Osteoblast (primary cell): ENCODE data around the gene MYO3B. TPM values are rescaled to one million over a fixed set of nuclear protein-coding genes. Genes with fewer than 3 reads are reported as not detected.

Experiments used
- DNase-seq: peaks from one replicate; pipeline ENCODE4 v3.0.0; 2011; ENCODE audit warnings: low spot score, mixed read lengths; ENCODE audit not compliant: insufficient read length; ENCODE audit errors: missing footprints
- H2AFZ ChIP-seq: 2 replicates; pipeline ENCODE4 v1.6.0; 2011; ENCODE audit warnings: mild to moderate bottlenecking, low read length
- H3K27ac ChIP-seq: 2 replicates; pipeline ENCODE4 v1.5.1; 2011; ENCODE audit warnings: mild to moderate bottlenecking, low read depth, low read length, moderate library complexity
- H3K27me3 ChIP-seq: 2 replicates; pipeline ENCODE4 v1.6.0; 2012; ENCODE audit warnings: mild to moderate bottlenecking, control low read depth, inconsistent platforms, low read length, moderate library complexity; ENCODE audit not compliant: insufficient read depth
- H3K36me3 ChIP-seq: 2 replicates; pipeline ENCODE4 v1.5.1; 2011; ENCODE audit warnings: mild to moderate bottlenecking, low read length, control low read depth, moderate library complexity; ENCODE audit not compliant: insufficient read depth
- H3K4me1 ChIP-seq: 2 replicates; pipeline ENCODE4 v1.5.1; 2011; ENCODE audit warnings: mild to moderate bottlenecking, low read length, control low read depth, moderate library complexity; ENCODE audit not compliant: insufficient read depth
- H3K4me2 ChIP-seq: 2 replicates; pipeline ENCODE4 v1.6.0; 2011; ENCODE audit warnings: mild to moderate bottlenecking, low read length; ENCODE audit not compliant: insufficient read depth
- H3K4me3 ChIP-seq: fragments of 200-600 bp; sonication (generic); 3 replicates; pipeline ENCODE4 v1.5.1; 2012; ENCODE audit warnings: mild to moderate bottlenecking, low read length, inconsistent platforms; ENCODE audit not compliant: insufficient read depth
- H3K79me2 ChIP-seq: 2 replicates; pipeline ENCODE4 v1.6.0; 2012; ENCODE audit warnings: mild to moderate bottlenecking, low read length, control low read depth, inconsistent platforms; ENCODE audit not compliant: insufficient read depth
- H3K9me3 ChIP-seq: 2 replicates; pipeline ENCODE4 v1.5.1; 2011; ENCODE audit warnings: low read depth, low read length, control low read depth
- H4K20me1 ChIP-seq: 2 replicates; pipeline ENCODE4 v1.6.0; 2012; ENCODE audit warnings: mild to moderate bottlenecking, low read length, control low read depth; ENCODE audit not compliant: insufficient read depth
- CTCF ChIP-seq: IDR thresholded peaks from 2 replicates; pipeline ENCODE4 v1.5.1; 2011; ENCODE audit warnings: mild to moderate bottlenecking, low read depth, low read length, moderate library complexity; ENCODE audit errors: extremely low read depth
- total RNA-seq: library from RNA; depleted of rRNA; stranded (reverse); fragments of >200 nt; gene quantifications from 2 replicates; pipeline ENCODE4 v1.2.3, GENCODE V29; 2012

MYO3B gene
- total RNA-seq, 1 donor, result 0.36 TPM

- Histone ChIP-seq H3K79me2 (no peaks in the 10 kb centered on the region), H3K4me1 (no peaks in the 10 kb centered on the region), H2AFZ (no peak overlapping the region), H3K27ac (no peak overlapping the region), H3K4me3 (no peak overlapping the region), H4K20me1 (no peaks in the 10 kb centered on the region), H3K4me2 (no peak overlapping the region), H3K27me3 (peaks cover 16% of the 10 kb centered on the region), H3K9me3 (no peaks in the 10 kb centered on the region), H3K36me3 (no peaks in the 10 kb centered on the region)
- no peak for DNase-seq
- no peak for TF ChIP-seq CTCF
Observed at GRCh38 chr2:170362871-170363631, 185.1 kb downstream of the MYO3B start.

- H2AFZ ChIP-seq, result no peak overlapping the region
- no peak overlapping the region for H3K4me3 ChIP-seq
- no peak for DNase-seq
- H3K27me3 ChIP-seq, result peaks cover 23% of the 10 kb centered on the region
- H3K4me1 ChIP-seq, result no peaks in the 10 kb centered on the region
- H3K4me2 ChIP-seq, result no peak overlapping the region
- no peak overlapping the region for H3K27ac ChIP-seq
- TF ChIP-seq CTCF, result no peak
- H3K36me3 ChIP-seq, result no peaks in the 10 kb centered on the region
- H4K20me1 ChIP-seq, result no peaks in the 10 kb centered on the region
- no peaks in the 10 kb centered on the region for H3K79me2 ChIP-seq
- H3K9me3 ChIP-seq, result no peaks in the 10 kb centered on the region
Observed at GRCh38 chr2:170365003-170365402, 187.1 kb downstream of the MYO3B start.

- TF ChIP-seq CTCF, result no peak
- Histone ChIP-seq H2AFZ (no peak overlapping the region), H3K36me3 (no peaks in the 10 kb centered on the region), H3K4me2 (no peak overlapping the region), H3K4me1 (no peaks in the 10 kb centered on the region), H3K27me3 (peaks cover 23% of the 10 kb centered on the region), H3K27ac (no peak overlapping the region), H4K20me1 (no peaks in the 10 kb centered on the region), H3K79me2 (no peaks in the 10 kb centered on the region), H3K9me3 (no peaks in the 10 kb centered on the region), H3K4me3 (no peak overlapping the region)
- DNase-seq, result no peak
Observed at GRCh38 chr2:170365686-170366085, 187.7 kb downstream of the MYO3B start.

- Histone ChIP-seq H3K9me3 (no peaks in the 10 kb centered on the region), H3K4me2 (no peak overlapping the region), H4K20me1 (no peaks in the 10 kb centered on the region), H3K36me3 (no peaks in the 10 kb centered on the region), H2AFZ (no peak overlapping the region), H3K4me3 (no peak overlapping the region), H3K79me2 (no peaks in the 10 kb centered on the region), H3K27ac (no peak overlapping the region), H3K27me3 (peaks cover 23% of the 10 kb centered on the region), H3K4me1 (no peaks in the 10 kb centered on the region)
- no peak for TF ChIP-seq CTCF
- DNase-seq, result no peak
Observed at GRCh38 chr2:170368370-170368769, 190.4 kb downstream of the MYO3B start.
